CD4-positive, alpha-beta T cell treated with Interleukin-21 for 1 hour (primary cell): ENCODE data around the gene CCL17.

Experiments used
- DNase-seq: peaks from one replicate; pipeline ENCODE4 v3.0.0-alpha.2; 2020

The CCL17 gene

GRCh38 chr16:57401943-57402640 is 2.5 kb upstream of the CCL17 start:
- DNase-seq: no peak

- no peak for DNase-seq
Observed at GRCh38 chr16:57405097-57405496, 530 bp downstream of the CCL17 start.

DNA sequence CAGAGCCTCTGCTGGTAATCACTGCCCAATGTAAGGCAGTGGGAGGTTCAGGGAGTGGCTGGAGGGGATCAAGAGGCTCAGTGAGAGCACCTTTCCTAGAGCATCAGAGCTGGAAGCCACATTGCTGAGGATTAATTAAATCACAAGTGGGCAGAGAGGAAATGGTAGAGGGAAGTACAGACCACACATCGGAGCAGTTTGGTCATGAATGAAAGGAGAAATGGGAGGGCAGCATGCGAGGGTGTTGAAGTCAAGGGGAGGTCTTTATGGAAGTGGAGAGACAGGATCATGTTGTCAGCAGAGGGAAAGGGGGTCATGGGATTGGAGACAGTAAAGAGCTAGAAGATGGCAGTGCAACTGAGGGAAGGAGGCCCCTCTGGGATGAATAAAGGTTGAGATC is 2.3 kb downstream of the CCL17 start:
- DNase-seq: no peak

DNA sequence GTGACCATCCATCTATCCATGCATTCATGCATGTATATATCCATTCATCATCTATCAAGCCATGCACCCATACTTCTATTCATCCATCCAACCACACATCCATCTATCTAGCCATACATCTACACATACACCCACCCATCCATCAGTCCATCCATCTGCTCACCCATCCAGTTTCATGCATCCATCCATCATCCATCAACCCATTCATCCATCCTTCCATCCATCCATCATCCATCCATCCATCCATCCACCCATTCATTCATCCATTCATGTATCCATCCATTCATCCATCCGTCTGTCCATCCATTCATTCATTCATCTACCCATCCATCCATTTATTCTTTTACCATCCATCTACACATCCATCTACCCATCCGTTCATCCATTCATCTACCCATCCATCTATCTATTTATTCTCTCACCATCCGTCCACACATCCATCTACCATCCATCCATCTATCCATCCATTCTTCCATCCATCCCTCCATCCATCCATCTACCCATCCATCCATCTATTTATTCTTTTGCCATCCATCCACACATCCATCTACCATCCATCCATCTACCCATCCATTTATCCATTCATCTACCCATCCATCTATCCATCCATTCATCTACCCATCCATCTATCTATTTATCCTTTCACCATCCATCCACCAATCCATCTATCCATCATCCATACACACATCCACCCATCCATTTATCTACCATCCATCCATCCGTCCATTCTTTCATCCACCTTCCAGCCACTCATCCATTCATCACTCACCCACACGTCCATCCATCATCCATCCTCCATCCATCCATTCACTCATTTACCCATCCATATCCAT is 3.2 kb downstream of the CCL17 start:
- no peak for DNase-seq

GRCh38 chr16:57409065-57409464 is 4.5 kb downstream of the CCL17 start:
- no peak for DNase-seq

GRCh38 chr16:57409870-57410587 is 5.5 kb downstream of the CCL17 start:
- DNase-seq: no peak

DNA sequence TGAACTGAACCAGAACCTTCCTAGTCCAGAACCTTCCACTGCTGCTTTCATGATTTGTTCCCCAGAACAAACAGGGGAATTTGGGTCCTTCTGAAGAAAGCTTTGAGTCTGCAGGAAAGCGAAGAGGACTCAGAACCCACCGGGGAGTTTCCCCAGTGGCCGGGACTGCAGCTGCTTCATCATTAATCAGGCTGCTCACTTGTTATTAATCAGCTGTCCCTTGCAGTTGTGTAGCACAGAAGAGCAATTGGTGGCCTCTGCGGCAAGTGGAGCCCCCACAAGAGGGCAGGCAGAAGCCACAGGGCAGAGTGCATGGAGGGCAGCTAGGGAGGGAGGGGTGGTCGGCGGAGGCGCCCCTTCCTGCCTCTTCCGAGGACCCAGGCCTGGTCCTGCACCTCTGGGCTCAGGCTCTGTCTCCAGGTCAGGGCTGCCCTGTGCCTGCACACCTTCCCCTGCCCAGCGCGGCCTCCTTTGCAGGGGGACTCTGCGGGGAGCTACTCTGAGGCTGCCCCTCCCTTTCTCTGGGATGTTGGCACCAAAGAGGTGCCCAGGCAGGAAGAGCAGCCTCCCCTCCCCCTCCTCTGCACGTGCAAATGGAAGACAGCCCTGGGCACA is 6.9 kb downstream of the CCL17 start:
- DNase-seq: no peak

GRCh38 chr16:57412584-57412983 is 8.0 kb downstream of the CCL17 start:
- DNase-seq: no peak

DNA sequence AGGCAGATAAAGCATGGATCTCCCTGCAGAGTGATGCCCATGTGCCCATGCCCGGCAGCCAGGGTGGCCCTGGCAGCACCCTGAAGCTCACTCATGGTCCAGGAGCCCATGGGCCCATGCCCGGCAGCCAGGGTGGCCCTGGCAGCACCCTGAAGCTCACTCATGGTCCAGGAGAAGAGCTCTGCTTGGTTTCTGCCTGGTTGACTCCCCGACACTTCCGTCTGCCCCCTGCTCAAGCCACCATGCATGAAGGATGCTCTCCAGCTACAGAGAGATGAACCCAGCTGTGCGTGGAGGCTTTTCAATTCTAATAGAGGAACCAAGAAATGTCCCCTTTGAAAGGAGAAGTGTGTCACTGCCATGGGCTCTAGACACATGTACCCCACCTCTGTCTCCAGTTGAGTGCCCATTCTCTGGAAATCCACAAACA is 8.7 kb downstream of the CCL17 start:
- no peak for DNase-seq

DNA sequence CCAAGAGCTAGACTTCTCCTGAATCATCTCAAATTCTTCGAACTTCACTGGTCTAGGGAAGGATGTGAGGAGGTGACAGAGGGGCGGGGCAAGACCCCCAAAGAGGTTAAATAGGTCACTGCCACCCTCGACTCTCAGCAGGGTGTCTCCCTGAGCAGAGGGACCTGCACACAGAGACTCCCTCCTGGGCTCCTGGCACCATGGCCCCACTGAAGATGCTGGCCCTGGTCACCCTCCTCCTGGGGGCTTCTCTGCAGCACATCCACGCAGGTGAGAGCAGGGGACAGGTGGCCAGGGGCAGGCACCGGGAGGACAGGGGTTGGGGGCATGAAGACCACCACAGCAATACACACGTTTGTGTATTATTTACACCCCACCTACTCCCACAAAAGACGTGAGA is 9.2 kb downstream of the CCL17 start:
- DNase-seq: no peak

- DNase-seq: no peak
Observed at GRCh38 chr16:57416084-57416483, 11.5 kb downstream of the CCL17 start.

DNA sequence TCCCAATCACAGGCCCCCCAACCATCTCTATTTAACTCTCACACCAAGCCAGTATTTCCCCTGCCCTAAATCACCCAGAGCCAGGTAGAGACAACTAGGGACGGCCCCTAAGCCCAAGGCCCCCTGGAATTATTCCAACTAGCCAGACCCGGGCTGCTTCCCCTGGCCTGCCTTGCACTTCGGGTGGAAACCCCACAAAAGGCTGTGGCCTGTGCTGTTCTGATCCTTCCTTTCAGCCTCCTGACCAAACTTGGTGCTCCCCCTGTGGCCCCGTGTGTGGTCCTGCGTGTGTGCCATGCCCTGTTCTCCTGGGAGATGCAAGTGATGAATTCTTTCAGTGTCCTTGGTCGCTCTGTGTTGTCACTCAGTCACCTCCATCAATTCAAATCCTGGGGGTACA is 14.9 kb downstream of the CCL17 start:
- DNase-seq: no peak

DNA sequence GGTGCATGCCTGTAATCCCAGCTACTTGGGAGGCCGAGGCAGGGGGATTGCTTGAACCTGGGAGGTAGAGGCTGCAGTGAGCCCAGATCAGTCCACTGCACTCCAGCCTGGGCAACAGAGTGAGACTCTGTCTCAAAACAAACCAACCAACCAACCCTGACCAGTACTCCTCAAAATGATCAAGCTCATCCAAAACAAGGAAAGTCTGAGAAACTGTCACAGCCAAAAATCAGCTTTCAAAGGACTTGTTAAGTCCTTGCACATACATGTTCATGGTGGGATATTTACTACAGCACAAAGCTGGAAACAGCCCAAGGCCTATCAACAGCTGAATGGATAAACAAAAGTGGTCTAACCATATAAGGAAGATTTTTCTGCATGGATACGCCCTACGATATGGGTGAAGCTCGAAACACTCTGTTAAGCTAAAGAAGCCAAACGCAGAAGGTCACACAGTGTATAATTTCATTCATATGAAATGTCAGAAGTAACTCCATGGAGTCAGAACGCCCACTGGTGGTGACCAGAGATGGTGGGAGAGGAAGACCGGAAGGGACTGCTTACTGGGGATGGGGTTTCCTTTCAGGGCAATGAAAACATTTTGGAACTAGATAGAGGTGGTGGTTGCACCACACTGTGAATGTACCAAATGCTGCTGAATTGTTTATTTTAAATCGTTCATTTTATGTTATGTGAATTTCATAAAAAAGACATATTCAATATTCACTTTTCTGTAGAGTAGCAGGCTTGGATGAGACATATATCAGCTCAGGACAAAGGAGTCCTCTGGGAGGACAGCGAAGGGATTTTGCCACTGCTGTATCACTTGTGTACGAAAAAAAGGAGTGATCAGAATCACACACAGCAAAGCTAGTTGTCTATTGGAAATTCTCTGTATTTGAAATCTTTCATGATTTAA is 17.7 kb downstream of the CCL17 start:
- DNase-seq: no peak

GRCh38 chr16:57423152-57423551 is 18.6 kb downstream of the CCL17 start:
- no peak for DNase-seq

DNA sequence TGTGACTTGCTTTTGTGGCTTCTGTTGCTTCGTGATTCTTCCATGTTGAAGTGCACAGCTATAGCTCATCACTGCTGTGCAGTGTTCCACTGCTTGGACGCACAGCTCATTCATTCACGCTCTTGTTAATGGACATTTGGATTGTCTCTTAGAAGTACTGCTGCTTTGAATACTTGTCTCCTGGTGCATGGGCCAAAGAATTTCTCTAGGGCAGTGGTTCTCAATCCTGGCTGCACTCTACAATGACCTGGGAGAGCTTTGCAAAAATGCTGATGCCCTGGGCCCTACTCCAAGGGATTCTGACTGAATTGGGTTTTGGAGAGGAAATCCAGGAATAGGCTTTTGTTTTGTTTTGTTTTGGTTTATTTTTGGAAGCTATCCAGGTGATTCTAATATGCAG is 20.0 kb downstream of the CCL17 start:
- no peak for DNase-seq

DNA sequence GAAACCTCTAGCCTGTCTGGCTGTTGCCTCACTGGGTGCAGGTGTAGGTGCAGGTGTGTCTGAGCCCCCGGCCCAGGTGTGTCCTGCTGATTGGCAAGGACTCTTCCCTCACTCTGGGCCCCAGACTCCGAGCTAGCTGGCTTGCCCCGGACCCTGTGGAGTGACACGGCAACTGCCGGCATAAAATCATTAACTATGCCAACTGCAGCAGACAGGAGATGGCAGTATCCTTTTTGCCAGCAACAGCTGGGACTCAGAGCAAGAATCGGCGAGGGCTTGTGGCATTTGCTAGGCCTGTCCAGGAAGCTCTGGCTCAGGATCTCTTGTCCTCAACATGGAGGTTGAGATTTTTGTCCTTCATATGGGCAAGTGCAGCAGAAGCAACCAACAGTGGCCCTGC is 21.8 kb downstream of the CCL17 start:
- no peak for DNase-seq

GRCh38 chr16:57427307-57427706 is 22.7 kb downstream of the CCL17 start:
- DNase-seq: no peak

- DNase-seq: no peak
Observed at GRCh38 chr16:57427824-57428223, 23.3 kb downstream of the CCL17 start.

DNA sequence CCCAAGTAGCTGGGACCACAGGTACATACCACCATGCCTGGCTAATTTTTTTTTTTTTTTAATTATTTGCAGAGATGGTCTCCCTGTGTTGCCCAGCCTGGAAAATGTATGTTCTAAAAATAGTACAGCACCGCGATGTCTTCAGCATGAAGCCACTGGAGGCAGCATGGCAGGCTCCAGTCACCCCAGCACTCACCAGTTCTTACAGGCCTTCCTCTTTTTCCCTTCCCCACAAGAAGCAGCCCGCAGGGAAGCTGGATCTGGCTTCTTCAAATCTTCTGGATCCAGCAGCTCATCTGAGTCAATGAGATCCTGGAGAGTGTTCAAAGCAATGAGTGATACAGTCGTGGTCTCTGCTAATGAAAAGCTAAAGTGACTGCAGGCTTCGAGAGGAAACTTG is 26.4 kb downstream of the CCL17 start:
- DNase-seq: no peak

- no peak for DNase-seq
Observed at GRCh38 chr16:57432505-57432904, 27.9 kb downstream of the CCL17 start.

DNA sequence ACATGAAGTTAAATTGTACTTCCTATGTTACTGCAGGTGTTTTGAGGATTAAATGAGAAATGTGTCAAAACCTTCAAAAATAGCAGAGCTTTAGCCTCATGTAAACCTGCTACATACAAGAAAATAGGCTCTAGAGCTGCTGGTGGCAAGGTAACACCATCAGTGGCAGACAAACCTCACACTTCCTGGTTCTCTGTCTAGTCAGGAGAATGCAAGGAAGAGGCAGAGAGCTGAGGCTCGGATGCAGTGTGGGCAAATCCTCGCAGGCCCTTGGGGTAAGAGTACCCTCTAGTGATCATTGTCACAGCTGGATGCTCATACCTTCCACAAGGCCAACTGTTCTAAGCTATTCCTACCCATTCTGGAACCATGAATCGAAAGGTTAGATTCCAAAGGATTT is 28.4 kb downstream of the CCL17 start:
- no peak for DNase-seq

GRCh38 chr16:57434003-57434402 is 29.4 kb downstream of the CCL17 start:
- DNase-seq: no peak
